Neutrophil (primary cell): ENCODE measurements around the gene MYO1H.

ENCODE experiments used
- H3K27ac ChIP-seq: fragments of 200-600 bp; sonication (generic); 2 replicates; pipeline ENCODE4 v1.5.1; 2016; ENCODE audit warnings: mild to moderate bottlenecking, moderate library complexity
- H3K27me3 ChIP-seq: fragments of 200-600 bp; sonication (generic); 2 replicates; pipeline ENCODE4 v1.6.0; 2016; ENCODE audit warnings: mild to moderate bottlenecking
- H3K36me3 ChIP-seq: fragments of 200-600 bp; sonication (generic); 2 replicates; pipeline ENCODE4 v1.5.1; 2017
- H3K4me1 ChIP-seq, 2 experiments: fragments of 200-600 bp in 1 of 2; sonication (generic) in 1 of 2; 1 replicate in 1 of 2; 2 replicates in 1 of 2; pipeline versions ENCODE4 v1.5.1 to v1.6.1; 2013 to 2016; ENCODE audit warnings: low read depth in 1 of 2, low read length in 1 of 2, mild to moderate bottlenecking in 1 of 2, moderate library complexity in 1 of 2; ENCODE audit not compliant: control insufficient read depth in 1 of 2, insufficient read depth in 1 of 2
- H3K4me3 ChIP-seq, 2 experiments: fragments of 200-600 bp in 1 of 2; sonication (generic) in 1 of 2; 1 replicate in 1 of 2; 2 replicates in 1 of 2; pipeline ENCODE4 v1.5.1; 2013 to 2016; ENCODE audit warnings: low read depth in 1 of 2, low read length in 1 of 2, mild to moderate bottlenecking in 1 of 2, moderate library complexity in 1 of 2
- H3K9me3 ChIP-seq: fragments of 200-600 bp; sonication (generic); 2 replicates; pipeline ENCODE4 v1.5.1; 2016
- CTCF ChIP-seq: fragments of 200-600 bp; sonication (generic); IDR thresholded peaks from 2 replicates; pipeline ENCODE4 v1.5.1; 2016; ENCODE audit warnings: antibody characterized with exemption

Gene MYO1H

GRCh38 chr12:109347589-109347988 is at the start of gene MYO1H:
TSS of gene MYO1H (plus strand) at chr12:109347900. CDS start at chr12:109347961, 61 bp downstream.
- Histone ChIP-seq H3K9me3 (no peaks in the 10 kb centered on the region), H3K27me3 (peaks cover 35% of the 10 kb centered on the region), H3K4me3 (no peak within 1 kb of the TSS), H3K4me1 (peaks cover 0 to 4% of the 10 kb centered on the region in 2 experiments), H3K36me3 (no peaks in the 10 kb centered on the region), H3K27ac (no peak within 1 kb of the TSS)
- TF ChIP-seq CTCF: no peak

GRCh38 chr12:109299849-109300248 is 47.9 kb upstream of the MYO1H start:
- no peak for TF ChIP-seq CTCF
- H3K27me3 ChIP-seq: peaks cover 34% of the 10 kb centered on the region
- no peak overlapping the region for H3K27ac ChIP-seq
- no peaks in the 10 kb centered on the region for H3K9me3 ChIP-seq
- no peaks in the 10 kb centered on the region for H3K4me1 ChIP-seq
- no peak overlapping the region for H3K4me3 ChIP-seq
- H3K36me3 ChIP-seq: no peaks in the 10 kb centered on the region

GRCh38 chr12:109301643-109302168 is 46.0 kb upstream of the MYO1H start:
- no peak overlapping the region for H3K4me3 ChIP-seq
- no peaks in the 10 kb centered on the region for H3K36me3 ChIP-seq
- no peaks in the 10 kb centered on the region for H3K4me1 ChIP-seq
- no peaks in the 10 kb centered on the region for H3K9me3 ChIP-seq
- H3K27ac ChIP-seq: no peak overlapping the region
- no peak for TF ChIP-seq CTCF
- H3K27me3 ChIP-seq: peaks cover 53% of the 10 kb centered on the region

- TF ChIP-seq CTCF: no peak
- H3K9me3 ChIP-seq: no peaks in the 10 kb centered on the region
- no peaks in the 10 kb centered on the region for H3K36me3 ChIP-seq
- no peak overlapping the region for H3K4me3 ChIP-seq
- no peaks in the 10 kb centered on the region for H3K4me1 ChIP-seq
- H3K27me3 ChIP-seq: peaks cover 55% of the 10 kb centered on the region
- H3K27ac ChIP-seq: no peak overlapping the region
These were observed 45.3 kb upstream of the MYO1H start for GRCh38 chr12:109302358-109302757.

- no peaks in the 10 kb centered on the region for H3K36me3 ChIP-seq
- H3K4me1 ChIP-seq: no peaks in the 10 kb centered on the region
- H3K27me3 ChIP-seq: peaks cover 55% of the 10 kb centered on the region
- TF ChIP-seq CTCF: no peak
- H3K9me3 ChIP-seq: no peaks in the 10 kb centered on the region
- no peak overlapping the region for H3K4me3 ChIP-seq
- no peak overlapping the region for H3K27ac ChIP-seq
These were observed 44.9 kb upstream of the MYO1H start for GRCh38 chr12:109302770-109303169.

GRCh38 chr12:109304485-109304884 is 43.2 kb upstream of the MYO1H start:
- Histone ChIP-seq H3K27ac (no peak overlapping the region), H3K9me3 (no peaks in the 10 kb centered on the region), H3K27me3 (peaks cover 70% of the 10 kb centered on the region), H3K4me3 (no peak overlapping the region), H3K4me1 (peaks cover 2 to 7% of the 10 kb centered on the region in 2 experiments), H3K36me3 (no peaks in the 10 kb centered on the region)
- TF ChIP-seq CTCF: no peak
